Activated CD8-positive, alpha-beta memory T cell treated with anti-CD3 and anti-CD28 coated beads, Interleukin-2, amount 50 U/mL, for 24 hours (primary cell): ENCODE results near the gene RASSF8.

Experiments
- DNase-seq: peaks from one replicate; pipeline ENCODE4 v3.0.0-alpha.2; 2020; ENCODE audit errors: extremely low read depth

The RASSF8 gene, protein sequence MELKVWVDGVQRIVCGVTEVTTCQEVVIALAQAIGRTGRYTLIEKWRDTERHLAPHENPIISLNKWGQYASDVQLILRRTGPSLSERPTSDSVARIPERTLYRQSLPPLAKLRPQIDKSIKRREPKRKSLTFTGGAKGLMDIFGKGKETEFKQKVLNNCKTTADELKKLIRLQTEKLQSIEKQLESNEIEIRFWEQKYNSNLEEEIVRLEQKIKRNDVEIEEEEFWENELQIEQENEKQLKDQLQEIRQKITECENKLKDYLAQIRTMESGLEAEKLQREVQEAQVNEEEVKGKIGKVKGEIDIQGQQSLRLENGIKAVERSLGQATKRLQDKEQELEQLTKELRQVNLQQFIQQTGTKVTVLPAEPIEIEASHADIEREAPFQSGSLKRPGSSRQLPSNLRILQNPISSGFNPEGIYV

DNA sequence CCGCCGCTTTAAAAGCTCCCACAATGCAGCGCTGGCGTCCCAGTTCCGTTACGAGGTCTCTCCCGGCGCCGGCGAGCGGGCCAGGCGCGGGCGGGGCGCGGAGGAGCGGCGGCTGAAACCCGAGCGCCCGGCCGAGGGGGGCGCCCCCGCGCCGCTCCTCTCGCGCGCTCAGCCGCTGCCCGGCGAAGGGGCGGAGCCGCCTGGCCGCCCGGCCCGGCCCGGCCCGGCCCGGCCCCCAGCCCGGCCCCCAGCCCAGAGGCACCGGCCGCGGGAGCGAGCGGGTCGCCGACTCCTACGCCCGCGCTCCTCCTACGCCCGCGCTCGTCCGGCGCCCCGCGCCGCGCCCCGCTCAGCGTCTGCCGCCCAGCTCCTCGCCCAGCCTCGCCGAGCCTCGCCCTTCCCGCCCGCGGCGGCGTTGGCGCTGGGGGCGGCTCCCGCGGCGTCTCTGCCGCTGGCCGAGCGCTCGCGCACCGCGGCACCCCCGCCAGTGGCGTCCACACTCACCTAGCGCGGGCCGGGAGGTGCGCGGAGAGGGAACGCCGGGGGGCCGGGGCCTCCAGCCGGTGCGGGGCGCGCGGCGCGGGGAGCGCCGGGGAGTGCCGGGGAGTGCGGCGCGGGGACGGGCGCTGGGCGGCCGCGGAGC lies at the start of gene RASSF8:
Gene RASSF8, plus strand, starts transcription at position 255 of the 643 bp plus-strand sequence. CDS start 96,662 bp downstream, outside the sequence.
- no peak for DNase-seq

DNA sequence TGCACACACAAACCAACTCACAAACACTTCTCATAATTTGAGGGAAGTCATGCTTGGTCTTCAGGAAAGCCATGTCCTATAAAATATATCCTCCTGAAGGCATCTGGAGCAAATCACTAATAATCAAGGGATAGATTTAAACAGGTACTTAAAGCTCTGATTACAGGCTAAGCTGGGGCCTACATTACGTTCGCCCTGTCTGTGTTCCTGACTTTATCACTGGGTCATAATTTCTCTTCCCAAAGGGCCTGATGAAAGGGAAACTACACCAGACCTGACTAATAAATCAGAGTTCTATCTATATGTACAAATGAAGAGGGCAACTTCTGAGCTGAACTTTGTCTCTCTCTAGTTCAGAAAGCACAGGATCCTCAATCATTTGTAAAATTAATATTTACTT lies 43.9 kb upstream of the RASSF8 start:
- no peak for DNase-seq

DNA sequence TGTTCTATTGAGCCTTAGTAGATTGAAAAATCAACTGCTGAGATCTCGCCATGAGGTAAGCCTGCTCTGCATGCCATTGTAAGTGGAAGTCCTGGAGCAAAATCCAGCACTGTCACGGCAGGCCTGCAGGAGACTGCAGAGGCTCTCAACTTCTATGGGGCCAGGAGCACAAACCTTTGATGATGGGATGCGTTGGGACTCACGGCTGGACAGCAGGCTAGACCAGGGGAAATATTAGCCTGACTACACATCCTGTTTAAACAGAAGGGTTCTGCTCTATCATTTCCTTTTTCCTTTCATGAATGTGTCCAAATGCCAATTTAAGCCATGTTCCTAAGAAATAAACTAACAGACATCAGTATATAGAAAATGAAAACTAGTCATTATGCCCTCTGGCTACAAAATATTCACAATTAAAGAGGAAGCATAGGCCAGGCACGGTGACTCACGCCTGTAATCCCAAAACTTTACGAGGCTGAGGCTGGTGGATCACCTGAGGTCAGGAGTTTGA lies 33.9 kb upstream of the RASSF8 start:
- DNase-seq: no peak

DNA sequence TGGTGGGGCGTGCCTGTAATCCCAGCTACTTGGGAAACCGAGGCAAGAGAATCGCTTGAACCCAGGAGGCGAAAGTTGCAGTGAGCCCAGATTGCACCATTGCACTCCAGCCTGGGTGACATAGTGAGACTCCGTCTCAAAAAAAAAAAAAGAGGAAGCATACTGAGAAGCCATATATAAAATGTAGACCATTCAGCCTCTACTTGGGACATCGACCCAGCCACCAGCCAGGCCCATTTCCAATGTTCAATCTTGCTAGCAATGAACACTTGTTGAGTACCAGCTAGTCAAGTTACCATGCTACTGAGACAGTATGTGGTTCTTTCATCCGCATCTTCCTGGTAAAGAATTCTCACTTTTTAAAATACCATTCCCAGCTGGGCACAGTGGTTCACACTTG lies 33.4 kb upstream of the RASSF8 start:
- DNase-seq: no peak

DNA sequence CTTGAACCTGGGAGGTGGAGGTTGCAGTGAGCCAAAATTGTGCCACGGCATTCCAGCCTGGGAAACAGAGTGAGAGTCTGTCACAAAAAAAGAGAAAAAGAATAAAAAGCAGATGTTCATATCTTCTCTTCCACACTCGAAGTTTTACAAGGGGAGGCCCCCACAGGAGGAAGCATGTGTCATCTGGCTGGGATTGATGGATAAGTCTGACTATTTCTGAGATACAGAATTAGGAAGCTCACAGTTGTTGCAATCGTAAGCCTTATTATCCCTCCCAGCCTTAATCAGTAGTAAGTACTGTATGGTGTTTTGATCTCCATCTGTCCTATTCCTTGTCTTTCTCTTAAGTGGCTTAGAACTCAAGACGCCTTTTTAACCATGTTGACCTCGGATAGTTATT lies 31.9 kb upstream of the RASSF8 start:
- DNase-seq: no peak

DNA sequence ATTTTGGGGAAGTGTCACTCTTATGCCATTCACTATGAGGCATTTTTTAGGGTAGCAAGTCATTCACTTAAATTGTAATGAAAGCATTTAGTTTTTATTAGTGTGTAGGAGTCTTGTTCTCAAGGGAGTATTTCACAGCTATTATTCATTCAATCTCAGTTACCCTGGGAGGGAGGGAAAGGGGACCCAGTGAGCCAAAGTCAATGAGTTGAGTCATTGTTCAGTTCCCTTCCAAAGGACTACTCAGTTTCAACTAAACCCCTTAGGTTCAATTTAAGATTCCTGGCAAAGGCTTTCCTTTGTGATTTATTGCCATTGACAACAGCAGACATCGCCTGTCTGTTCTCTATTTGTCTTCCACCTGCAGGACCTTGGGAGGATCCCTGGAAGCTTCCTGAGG lies 29.3 kb upstream of the RASSF8 start:
- no peak for DNase-seq

DNA sequence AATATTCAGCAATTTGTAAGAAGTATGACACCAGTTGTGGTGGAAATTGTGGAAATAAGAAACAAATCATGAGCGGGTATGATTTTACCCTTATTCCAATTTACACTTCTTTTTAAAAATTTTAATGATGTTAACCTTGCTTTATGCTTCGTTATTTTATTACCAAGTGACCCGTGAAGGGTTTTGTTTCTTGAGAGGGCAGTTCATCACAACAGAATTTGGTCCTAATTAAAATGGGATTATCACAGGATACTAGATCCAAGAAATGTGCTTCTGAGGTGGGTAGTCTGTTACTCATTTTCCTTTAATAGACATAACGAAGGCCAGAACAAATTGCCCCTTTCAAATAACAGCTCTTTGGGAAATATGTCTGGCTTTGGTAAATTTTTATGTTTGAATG lies 25.5 kb upstream of the RASSF8 start:
- DNase-seq: no peak

DNA sequence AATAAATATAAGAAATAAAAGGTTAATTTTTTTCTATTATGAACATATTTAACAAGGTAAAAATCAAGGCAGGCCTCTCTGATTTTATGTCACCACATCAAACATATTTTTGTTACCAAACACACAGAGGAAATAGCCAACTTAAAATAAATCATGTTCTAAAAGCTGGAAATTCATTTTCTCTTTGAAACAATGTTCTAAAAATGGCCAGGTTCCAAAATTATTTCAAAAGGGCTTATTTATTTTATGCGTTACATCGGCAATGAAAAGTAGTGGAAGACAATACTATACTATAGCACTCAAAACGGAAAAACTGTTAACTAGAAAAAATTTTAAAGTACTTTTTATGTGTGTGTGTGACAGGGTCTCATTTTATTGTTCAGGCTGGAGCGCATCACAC lies 24.0 kb upstream of the RASSF8 start:
- DNase-seq: no peak

DNA sequence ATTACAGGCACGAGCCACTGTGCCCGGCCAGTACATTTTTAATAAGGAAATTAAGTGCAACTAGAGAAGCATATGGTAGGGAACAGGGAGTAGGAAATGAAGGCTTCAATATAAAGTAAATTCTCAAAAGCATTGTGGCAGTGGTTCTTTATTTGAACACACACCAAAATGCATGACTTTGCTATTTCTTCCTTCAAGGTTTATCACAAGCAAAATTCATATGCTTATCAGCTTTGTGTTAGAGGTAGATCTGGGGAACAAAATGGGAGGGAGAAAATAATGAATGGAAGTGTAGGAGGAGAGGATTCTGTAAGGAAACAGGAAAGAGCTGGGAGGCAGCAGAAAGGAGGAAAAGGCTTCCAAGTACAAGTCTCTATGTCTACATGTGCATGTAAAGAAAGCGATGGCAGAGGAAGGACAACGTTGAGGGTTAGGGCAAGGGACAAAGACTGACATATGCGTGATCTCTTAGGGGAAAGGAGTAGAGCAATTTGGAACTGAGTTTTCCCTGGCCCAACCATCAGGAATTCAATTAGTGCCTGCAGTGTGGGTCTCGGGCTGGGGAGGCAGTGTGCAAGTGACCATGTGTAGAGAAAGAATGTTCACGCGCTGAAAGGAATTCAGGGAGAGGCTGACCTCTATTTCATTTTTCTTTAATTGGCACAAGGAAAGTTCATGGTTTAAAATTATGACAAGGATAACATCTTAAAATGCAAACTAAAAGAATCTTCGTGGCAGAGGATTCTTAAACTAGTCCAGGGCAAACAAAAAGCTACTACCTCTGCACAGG lies 22.9 kb upstream of the RASSF8 start:
- no peak for DNase-seq

DNA sequence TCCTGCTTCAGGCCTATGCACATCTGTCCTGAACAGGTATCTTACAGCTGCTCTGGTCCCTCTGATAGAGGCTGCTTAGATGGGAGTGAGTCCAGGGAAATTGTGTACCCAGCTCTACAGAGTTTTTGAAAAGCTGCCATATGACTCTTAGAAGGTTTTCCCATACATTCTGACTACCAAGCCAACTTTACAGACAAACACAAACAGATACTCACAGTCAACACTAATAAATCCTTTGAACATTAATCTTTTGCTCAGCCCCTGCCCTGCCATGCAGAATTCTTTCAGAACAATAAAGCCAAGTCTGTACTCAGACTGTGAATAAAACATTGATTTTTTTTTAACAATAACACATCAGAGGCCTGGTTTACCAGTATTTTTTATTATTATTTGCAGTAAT lies 21.4 kb upstream of the RASSF8 start:
- no peak for DNase-seq

DNA sequence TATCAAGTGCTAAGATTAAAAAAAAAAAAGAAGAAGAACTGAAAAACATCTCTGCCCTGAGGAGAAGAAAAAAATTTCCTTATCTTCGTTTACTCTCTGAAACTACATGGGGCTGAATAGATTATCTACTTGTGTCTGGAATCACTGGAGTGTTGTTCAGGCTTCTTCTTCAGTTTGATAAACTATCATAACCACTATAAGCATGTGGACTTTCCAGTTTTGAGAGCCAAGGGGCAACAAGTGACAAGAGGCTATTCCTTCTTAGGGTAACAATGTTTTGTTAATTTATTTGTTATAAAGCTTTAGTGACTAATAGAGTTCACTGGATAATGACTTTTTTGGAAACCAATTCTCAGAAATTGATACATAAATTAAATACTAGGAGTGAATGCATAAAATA lies 19.9 kb upstream of the RASSF8 start:
- DNase-seq: no peak

DNA sequence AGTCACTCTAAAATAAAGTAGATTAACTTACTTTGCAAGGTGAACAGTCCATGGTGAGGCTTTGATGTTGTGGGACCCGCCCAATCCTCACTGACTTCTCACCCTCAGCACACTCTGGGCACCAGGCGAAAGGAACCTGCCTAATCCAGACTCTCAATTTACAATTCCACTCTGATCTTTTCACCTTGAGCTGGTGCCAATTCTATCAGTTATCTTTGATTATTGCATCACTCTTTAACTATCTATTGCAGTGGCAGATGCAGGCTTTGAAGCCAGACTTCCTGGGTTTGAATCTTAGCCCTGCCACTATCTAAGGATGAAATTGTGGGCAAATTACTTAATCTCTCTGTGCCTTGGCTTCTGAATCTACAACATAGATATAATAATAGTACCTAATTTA lies 18.9 kb upstream of the RASSF8 start:
- DNase-seq: no peak

DNA sequence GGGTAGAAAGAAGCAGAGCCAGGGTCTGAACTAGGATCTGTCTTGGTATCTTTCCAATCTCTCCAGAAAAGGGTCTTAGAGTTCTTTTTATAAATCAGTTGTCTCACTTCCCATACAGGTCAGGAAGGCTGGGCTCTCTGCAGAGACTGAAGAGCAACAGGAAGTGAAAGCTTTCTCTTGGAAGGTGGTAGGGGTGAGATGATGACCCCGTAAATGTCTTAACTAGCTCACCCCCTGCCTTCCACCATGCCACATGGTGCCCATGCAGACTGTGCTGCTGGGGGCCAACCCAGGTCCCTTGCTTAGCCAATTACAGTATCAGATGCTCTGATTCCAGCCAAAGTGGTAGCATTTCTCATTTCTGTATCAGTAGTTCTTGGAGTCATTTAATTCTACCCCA lies 17.6 kb upstream of the RASSF8 start:
- DNase-seq: no peak

DNA sequence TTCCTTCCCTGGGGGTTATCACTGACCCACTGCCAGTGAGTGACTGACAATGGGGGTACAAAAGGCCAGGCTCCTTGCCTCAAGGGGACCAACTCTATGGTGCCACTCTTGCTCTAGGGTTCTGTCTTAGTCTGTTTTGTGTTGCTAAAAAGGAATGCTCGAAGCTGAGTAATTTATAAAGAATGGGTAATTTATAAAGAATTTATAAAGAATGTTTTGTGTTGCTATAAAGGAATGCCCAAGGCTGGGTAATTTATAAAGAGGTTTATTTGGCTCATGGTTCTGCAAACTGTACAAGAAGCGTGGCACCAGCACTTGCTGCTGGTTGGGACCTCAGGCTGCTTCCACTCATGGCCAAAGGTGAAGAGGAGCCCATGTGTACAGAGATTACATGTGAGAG lies 15.8 kb upstream of the RASSF8 start:
- no peak for DNase-seq

DNA sequence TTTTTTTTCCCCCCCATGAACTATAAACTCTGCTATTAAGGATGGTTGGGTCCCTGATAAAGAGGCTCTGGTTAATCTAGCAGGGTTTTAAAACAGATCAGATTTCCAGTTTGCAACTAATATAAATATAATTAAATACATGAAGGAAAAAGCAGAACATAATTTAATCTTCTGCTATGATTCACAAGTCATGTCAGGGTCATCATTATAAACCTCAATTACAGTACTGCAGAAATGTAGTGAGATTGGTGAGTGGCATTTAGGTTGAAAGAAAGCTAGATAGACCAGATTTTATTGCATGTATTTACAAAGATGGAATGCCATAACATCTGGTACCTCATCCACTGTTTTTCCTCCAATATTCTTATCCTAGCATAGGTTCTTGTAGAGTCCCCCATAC lies 14.5 kb upstream of the RASSF8 start:
- no peak for DNase-seq

DNA sequence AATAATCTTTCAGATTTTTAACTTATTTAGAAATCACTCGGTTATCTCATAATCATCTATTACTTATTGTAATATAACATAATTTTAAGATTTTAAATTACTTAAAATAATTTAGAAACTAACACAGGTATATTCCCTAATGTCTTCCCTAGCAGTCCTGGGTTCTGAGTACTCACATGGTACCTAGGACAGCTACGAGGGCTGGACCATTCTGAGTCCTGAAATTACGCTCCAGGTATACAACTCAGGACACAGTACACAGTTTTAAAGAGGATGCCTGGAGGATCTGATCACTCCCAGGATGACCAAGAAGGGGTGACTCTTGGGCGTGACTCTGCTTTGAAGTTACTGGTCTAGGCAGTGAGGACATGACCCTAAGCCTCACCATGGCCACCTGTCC lies 9.1 kb upstream of the RASSF8 start:
- no peak for DNase-seq

DNA sequence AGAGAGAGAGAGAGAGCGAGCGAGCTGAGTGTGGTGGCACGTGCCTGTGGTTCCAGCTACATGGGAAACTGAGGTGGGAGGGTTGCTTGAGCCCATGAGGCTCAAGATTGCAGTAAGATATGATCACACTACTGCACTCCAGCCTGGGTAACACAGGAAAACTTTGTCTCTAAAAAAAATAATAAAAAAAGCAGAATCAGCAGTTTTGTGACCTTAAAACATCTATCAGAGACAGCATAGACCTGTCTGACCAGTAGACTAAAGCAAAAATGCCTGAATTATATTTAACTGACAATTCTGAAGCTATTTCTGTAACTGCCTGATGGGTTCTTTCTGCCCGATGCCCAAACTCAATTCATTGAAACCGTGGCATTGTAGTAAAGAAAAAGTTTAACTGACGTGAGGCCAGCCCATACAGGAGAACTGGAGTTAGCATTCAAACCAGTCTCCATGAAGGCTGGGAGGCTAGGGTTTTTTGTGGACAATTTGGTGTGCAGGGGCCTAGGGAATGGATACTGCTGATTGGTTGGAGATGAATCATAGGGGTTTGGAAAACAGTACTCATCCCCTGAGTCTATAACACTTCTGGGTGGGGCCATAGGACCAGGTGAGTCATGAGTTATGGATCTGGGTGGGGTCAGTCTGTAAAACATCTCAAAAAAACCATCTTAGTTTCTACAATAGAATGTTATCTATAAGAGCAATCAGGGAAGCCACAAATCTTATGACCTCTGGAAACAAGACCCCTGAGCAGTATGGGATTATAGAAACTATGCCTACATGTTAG lies 8.0 kb upstream of the RASSF8 start:
- DNase-seq: no peak

DNA sequence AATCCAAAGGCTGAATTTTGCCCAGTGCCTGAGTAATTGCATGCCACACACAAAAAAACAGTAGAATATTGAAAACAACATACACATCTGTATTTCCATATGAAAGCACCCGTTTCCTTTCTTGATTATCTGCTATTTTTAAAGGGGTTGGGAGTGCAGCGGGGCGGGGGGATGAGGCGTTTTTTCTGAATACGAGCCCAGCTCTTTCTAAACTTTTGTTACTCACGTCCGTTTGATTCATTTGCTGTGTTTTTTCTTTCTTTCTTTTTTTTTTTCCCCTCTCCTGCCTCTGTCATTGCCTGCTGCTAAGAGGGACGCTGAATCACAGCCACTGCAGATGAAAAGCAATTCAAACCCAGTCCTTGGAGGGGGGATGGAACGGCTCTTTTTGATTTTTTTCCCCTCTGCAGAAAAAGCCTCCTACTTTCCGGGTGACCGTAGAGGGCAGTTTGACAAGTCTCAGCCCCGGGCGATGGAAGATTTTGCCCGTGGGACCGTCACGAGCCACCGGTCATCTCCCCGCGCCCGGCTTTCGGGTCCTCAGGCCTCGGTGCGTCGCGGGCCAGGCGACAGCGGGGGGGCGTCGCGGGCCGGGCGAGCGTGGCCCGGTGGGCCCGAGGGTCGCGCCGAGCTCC lies 572 bp upstream of the RASSF8 start:
- DNase-seq: no peak

DNA sequence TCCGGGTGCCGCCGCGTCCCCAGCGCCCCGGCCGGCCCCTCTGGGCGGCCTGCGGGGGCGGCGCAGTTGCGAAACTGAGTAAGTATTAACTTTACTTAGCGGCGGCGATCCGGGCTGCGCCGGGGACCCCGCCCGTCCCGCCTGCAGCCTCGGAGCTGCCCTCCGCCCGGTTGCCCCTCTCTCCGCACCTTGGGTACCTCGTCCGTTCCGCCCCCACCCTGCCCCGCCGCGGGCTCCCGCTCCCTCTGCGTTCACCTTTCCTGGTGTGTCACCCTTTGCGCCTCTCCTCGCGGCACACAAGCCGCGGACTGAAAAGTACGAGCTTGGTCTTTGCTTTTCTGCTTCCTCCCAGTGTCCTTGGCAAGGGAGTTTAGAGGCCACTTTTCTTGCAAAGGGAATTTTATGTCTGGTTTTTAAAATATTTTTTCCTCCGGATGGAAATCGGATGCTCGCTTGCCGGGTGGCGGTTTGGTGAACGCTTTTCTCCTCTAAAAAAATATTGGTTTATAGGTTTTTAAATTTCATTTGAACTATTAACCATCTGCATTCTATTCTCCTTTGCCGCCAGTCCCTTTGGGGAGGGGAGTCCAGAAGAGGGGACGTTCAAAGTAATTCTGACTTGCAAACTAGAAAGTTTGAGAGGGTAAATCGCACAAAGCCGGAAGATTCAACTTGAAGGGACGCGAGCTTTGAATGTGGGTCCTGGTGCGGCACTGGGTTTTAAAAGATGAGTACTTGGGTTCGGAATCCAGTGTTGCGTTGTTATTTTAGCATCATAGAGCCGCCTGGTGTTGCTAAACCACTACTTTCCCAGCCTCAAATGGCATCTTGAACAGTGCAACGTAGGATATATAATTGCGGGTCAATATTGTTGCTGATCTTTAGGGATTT lies 834 bp downstream of the RASSF8 start:
- no peak for DNase-seq

DNA sequence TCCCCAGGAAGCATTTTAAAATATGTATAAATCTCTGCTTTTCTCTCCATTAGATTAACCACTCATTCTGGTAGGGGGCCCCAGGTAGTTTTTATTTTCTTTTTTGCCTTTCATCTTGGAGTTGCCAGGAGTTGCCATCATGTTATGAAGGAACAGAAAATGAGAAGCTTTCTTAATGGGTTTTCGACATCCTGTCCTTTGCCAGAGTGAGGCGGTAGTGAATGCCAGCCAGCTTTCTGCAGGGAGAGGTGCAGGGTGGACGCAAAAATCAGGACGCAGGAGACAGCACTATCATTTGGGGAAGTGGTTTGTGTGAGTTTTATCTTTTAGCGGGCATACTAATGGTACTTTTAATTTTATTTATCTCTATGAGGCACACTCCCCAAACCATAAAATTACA lies 1.7 kb downstream of the RASSF8 start:
- DNase-seq: no peak
